NCI-H1092 (cell line): ENCODE data around the gene RNF152.
A peak's percentile ranks its signal among the peaks of the same experiment; 100 is the strongest.

Experiments used
- DNase-seq: peaks from one replicate; lab custom pipeline; 2025; lab: John Stamatoyannopoulos, UW

Gene RNF152

GRCh38 chr18:61893971-61894750 lies 1.4 kb upstream of the RNF152 start:
- peak; percentile 52 for DNase-seq

GRCh38 chr18:61893309-61893970 lies 633 bp upstream of the RNF152 start:
- peak; percentile 57 for DNase-seq

GRCh38 chr18:61891894-61892293 lies 913 bp downstream of the RNF152 start:
- DNase-seq, result no peak

GRCh38 chr18:61891271-61891670 lies 1.5 kb downstream of the RNF152 start:
- DNase-seq, result no peak

- DNase-seq, result no peak
Measured at GRCh38 chr18:61890344-61890743, 2.5 kb downstream of the RNF152 start.

- no peak for DNase-seq
Measured at GRCh38 chr18:61889541-61889940, 3.3 kb downstream of the RNF152 start.

GRCh38 chr18:61888622-61889021 lies 4.2 kb downstream of the RNF152 start:
- no peak for DNase-seq

- no peak for DNase-seq
Measured at GRCh38 chr18:61887838-61888237, 5.0 kb downstream of the RNF152 start.

GRCh38 chr18:61883547-61883946 lies 9.3 kb downstream of the RNF152 start:
- no peak for DNase-seq

GRCh38 chr18:61882296-61883004 lies 10.4 kb downstream of the RNF152 start:
- DNase-seq, result no peak

- no peak for DNase-seq
Measured at GRCh38 chr18:61876899-61877298, 15.9 kb downstream of the RNF152 start.

GRCh38 chr18:61870151-61870550 lies 22.7 kb downstream of the RNF152 start:
- no peak for DNase-seq

- DNase-seq, result no peak
Measured at GRCh38 chr18:61869636-61870035, 23.2 kb downstream of the RNF152 start.

- DNase-seq, result no peak
Measured at GRCh38 chr18:61865466-61866175, 27.2 kb downstream of the RNF152 start.

- no peak for DNase-seq
Measured at GRCh38 chr18:61861372-61861771, 31.4 kb downstream of the RNF152 start.

GRCh38 chr18:61860302-61860701 lies 32.5 kb downstream of the RNF152 start:
- DNase-seq, result no peak

- no peak for DNase-seq
Measured at GRCh38 chr18:61859113-61859512, 33.7 kb downstream of the RNF152 start.

GRCh38 chr18:61856678-61857077 lies 36.1 kb downstream of the RNF152 start:
- DNase-seq, result no peak

- no peak for DNase-seq
Measured at GRCh38 chr18:61855449-61856378, 37.1 kb downstream of the RNF152 start.

GRCh38 chr18:61854578-61855448 lies 38.0 kb downstream of the RNF152 start:
- DNase-seq, result peak; percentile 74
